Activated CD4-positive, alpha-beta T cell treated with anti-CD3 and anti-CD28 coated beads, Interleukin-10, Interleukin-2, amounts not matched to agents 100 ng/mL and 50 ng/mL, durations not matched to agents 16 hours and 8 hours (primary cell): ENCODE results near the gene POC1B.

Source experiments
- DNase-seq: peaks from one replicate; pipeline ENCODE4 v3.0.0-alpha.2; 2020

Gene POC1B

GRCh38 chr12:89525824-89526770 lies at the start of gene POC1B:
Gene POC1B (minus strand): TSS chr12:89526047. CDS start chr12:89525895, 152 bp downstream.
- DNase-seq, result peak; percentile 85

- DNase-seq, result no peak
Observed at GRCh38 chr12:89575374-89575773, 49.5 kb upstream of the POC1B start.

GRCh38 chr12:89574736-89575208 lies 48.9 kb upstream of the POC1B start:
- no peak for DNase-seq

- no peak for DNase-seq
Observed at GRCh38 chr12:89573051-89573810, 47.4 kb upstream of the POC1B start.

GRCh38 chr12:89571491-89572195 lies 45.8 kb upstream of the POC1B start:
- no peak for DNase-seq

GRCh38 chr12:89568484-89568883 lies 42.6 kb upstream of the POC1B start:
- DNase-seq, result no peak

- DNase-seq, result no peak
Observed at GRCh38 chr12:89567691-89568239, 41.9 kb upstream of the POC1B start.

GRCh38 chr12:89566615-89567014 lies 40.8 kb upstream of the POC1B start:
- DNase-seq, result peak; percentile 10

GRCh38 chr12:89565002-89565401 lies 39.2 kb upstream of the POC1B start:
- DNase-seq, result no peak

GRCh38 chr12:89559753-89560152 lies 33.9 kb upstream of the POC1B start:
- no peak for DNase-seq

- no peak for DNase-seq
Observed at GRCh38 chr12:89556976-89557375, 31.1 kb upstream of the POC1B start.

- DNase-seq, result no peak
Observed at GRCh38 chr12:89552376-89552775, 26.5 kb upstream of the POC1B start.

GRCh38 chr12:89551747-89552146 lies 25.9 kb upstream of the POC1B start:
- no peak for DNase-seq

- DNase-seq, result no peak
Observed at GRCh38 chr12:89547101-89547500, 21.3 kb upstream of the POC1B start.

GRCh38 chr12:89546151-89546550 lies 20.3 kb upstream of the POC1B start:
- DNase-seq, result no peak

GRCh38 chr12:89544681-89545184 lies 18.9 kb upstream of the POC1B start:
- no peak for DNase-seq

- DNase-seq, result no peak
Observed at GRCh38 chr12:89544022-89544421, 18.2 kb upstream of the POC1B start.

GRCh38 chr12:89542912-89543592 lies 17.2 kb upstream of the POC1B start:
- peak; percentile 74 for DNase-seq

GRCh38 chr12:89542236-89542635 lies 16.4 kb upstream of the POC1B start:
- DNase-seq, result no peak

- DNase-seq, result no peak
Observed at GRCh38 chr12:89540586-89540985, 14.7 kb upstream of the POC1B start.

GRCh38 chr12:89539426-89540223 lies 13.8 kb upstream of the POC1B start:
- no peak for DNase-seq
